ENCODE measurements around the gene MAPK10. TPM values are rescaled to one million over a fixed set of nuclear protein-coding genes. Genes with fewer than 3 reads are reported as not detected.

MAPK10 gene
- total RNA-seq, 4 donors from 2014 or later, result 4.1 to 50.0 (median 9.4) TPM

GRCh38 chr4:86203176-86203575 is 156.7 kb downstream of the MAPK10 start:
- Histone ChIP-seq H3K36me3 (peaks cover 0 to 2% (median 0%) of the 10 kb centered on the region in 4 donors), H3K9me3 (no peaks in the 10 kb centered on the region), H3K4me1 (no peaks in the 10 kb centered on the region), H3K4me3 (no peak overlapping the region), H3K27ac (no peak overlapping the region), H3K27me3 (no peaks in the 10 kb centered on the region)
- 69 to 80% methylated on average over 2 of the region's 2 CpGs for WGBS, 2 donors (ENCODE audit: low coverage in 1 of 2)
- TF ChIP-seq CTCF (IDR thresholded peaks at IDR 0.05) (no peak), POLR2AphosphoS5 (IDR thresholded peaks at IDR 0.05) (no peak), POLR2A (IDR thresholded peaks at IDR 0.05) (no peak), EP300 (IDR thresholded peaks at IDR 0.05; ENCODE audit: low read depth) (no peak)
- in situ Hi-C loops (cut with MboI; ENCODE audit: low pct_ligation_motif_present in 1 of 4, low pct_unique_long_range_greater_than_20kb in 1 of 4, low sequenced_read_pairs in 3 of 4) (no loop called here), intact Hi-C loops (cut with DNase I; ENCODE audit: low total_unique reads) (no loop called here)
- DNase-seq, result no peak

GRCh38 chr4:86185659-86186058 is 174.2 kb downstream of the MAPK10 start:
- no peak overlapping the region for H3K4me3 ChIP-seq
- H3K27ac ChIP-seq, result no peak overlapping the region
- H3K27me3 ChIP-seq, result no peaks in the 10 kb centered on the region
- TF ChIP-seq POLR2AphosphoS5 (IDR thresholded peaks at IDR 0.05) (no peak), EP300 (IDR thresholded peaks at IDR 0.05; ENCODE audit: low read depth) (no peak), CTCF (IDR thresholded peaks at IDR 0.05) (no peak), POLR2A (IDR thresholded peaks at IDR 0.05) (no peak)
- no peaks in the 10 kb centered on the region for H3K4me1 ChIP-seq
- no peak for DNase-seq
- in situ Hi-C loops (cut with MboI; ENCODE audit: low pct_ligation_motif_present in 1 of 4, low pct_unique_long_range_greater_than_20kb in 1 of 4, low sequenced_read_pairs in 3 of 4), result no loop called here
- H3K9me3 ChIP-seq, result no peaks in the 10 kb centered on the region
- WGBS, 2 donors (ENCODE audit: low coverage in 1 of 2), result 95 to 100% methylated on average over 1 of the region's 1 CpG
- no peaks in the 10 kb centered on the region for H3K36me3 ChIP-seq
- intact Hi-C loops (cut with DNase I; ENCODE audit: low total_unique reads), result no loop called here

GRCh38 chr4:86184901-86185285 is 175.0 kb downstream of the MAPK10 start:
- TF ChIP-seq POLR2A (IDR thresholded peaks at IDR 0.05), result no peak
- TF ChIP-seq EP300 (IDR thresholded peaks at IDR 0.05; ENCODE audit: low read depth), result no peak
- no peak for TF ChIP-seq POLR2AphosphoS5 (IDR thresholded peaks at IDR 0.05)
- no peak for TF ChIP-seq CTCF (IDR thresholded peaks at IDR 0.05)
- no peak for DNase-seq
- Histone ChIP-seq H3K4me1 (no peaks in the 10 kb centered on the region), H3K27me3 (no peaks in the 10 kb centered on the region), H3K9me3 (no peaks in the 10 kb centered on the region), H3K36me3 (no peaks in the 10 kb centered on the region), H3K4me3 (no peak overlapping the region), H3K27ac (no peak overlapping the region)
- intact Hi-C loops (cut with DNase I; ENCODE audit: low total_unique reads), result no loop called here
- 55 to 65% methylated on average over 3 to 5 of the region's 5 CpGs for WGBS, 2 donors (ENCODE audit: low coverage in 1 of 2)
- in situ Hi-C loops (cut with MboI; ENCODE audit: low pct_ligation_motif_present in 1 of 4, low pct_unique_long_range_greater_than_20kb in 1 of 4, low sequenced_read_pairs in 3 of 4), result no loop called here

DNA sequence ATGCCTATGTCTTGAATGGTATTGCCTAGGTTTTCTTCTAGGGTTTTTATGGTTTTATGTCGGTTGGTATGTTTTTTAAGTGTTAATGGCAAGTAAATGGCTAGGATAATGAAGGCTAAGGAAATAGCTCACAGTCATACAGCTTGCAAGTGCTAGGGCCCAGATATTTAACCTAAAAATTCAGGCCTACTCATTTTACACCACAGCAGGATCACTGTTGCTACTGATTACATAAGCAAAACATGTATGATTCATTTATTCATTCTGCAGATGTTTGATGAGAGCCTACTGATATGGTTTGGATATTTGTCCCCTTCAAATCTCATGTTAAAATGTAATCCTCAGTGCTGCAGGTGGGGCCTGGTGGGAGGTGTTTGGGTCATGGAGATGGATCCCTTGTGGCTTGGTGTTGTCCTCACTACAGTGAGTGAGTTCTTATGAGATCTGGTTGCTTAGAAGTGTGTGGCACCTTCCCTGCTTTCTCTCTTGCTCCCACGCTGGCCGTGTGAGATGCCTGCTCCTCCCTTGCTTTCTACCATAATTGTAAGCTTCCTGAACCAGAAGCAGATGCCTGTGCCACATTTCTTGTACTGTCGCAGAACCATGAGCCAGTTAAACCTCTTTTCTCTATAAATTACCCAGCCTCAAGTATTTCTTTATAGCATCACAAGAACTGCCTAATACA is 175.5 kb downstream of the MAPK10 start:
- 74 to 84% methylated on average over 3 to 4 of the region's 4 CpGs for WGBS, 2 donors (ENCODE audit: low coverage in 1 of 2)
- H3K4me3 ChIP-seq, result no peak overlapping the region
- no peaks in the 10 kb centered on the region for H3K4me1 ChIP-seq
- in situ Hi-C loops (cut with MboI; ENCODE audit: low pct_ligation_motif_present in 1 of 4, low pct_unique_long_range_greater_than_20kb in 1 of 4, low sequenced_read_pairs in 3 of 4) (no loop called here), intact Hi-C loops (cut with DNase I; ENCODE audit: low total_unique reads) (no loop called here)
- H3K9me3 ChIP-seq, result peaks cover 0 to 5% of the 10 kb centered on the region in 2 donors
- H3K27ac ChIP-seq, result no peak overlapping the region
- no peak for TF ChIP-seq EP300 (IDR thresholded peaks at IDR 0.05; ENCODE audit: low read depth)
- TF ChIP-seq CTCF (IDR thresholded peaks at IDR 0.05), result no peak
- no peak for TF ChIP-seq POLR2AphosphoS5 (IDR thresholded peaks at IDR 0.05)
- no peak for TF ChIP-seq POLR2A (IDR thresholded peaks at IDR 0.05)
- DNase-seq, result no peak
- no peaks in the 10 kb centered on the region for H3K27me3 ChIP-seq
- H3K36me3 ChIP-seq, result no peaks in the 10 kb centered on the region
